Mucosa of gallbladder (tissue), 1 donor: Measurements from ENCODE around the gene BLZF1. TPM values are rescaled to one million over a fixed set of nuclear protein-coding genes. Genes with fewer than 3 reads are reported as not detected.
A peak's percentile ranks its signal among the peaks of the same experiment; 100 is the strongest.
"Not testable (repeated sequence)": the region's sequence is repeated elsewhere in the genome, so short reads cannot be mapped to it uniquely, and the experiment has no call there.

Experiments
- DNase-seq: peaks from one replicate; pipeline ENCODE4 v3.0.0-alpha.2; 2020; ENCODE audit warnings: low spot score
- total RNA-seq: library from RNA; stranded (reverse); gene quantifications from one replicate; pipeline ENCODE4 v1.2.1, GENCODE V29; 2021
- donor health status: DM: no; HTN: no; CAD: no.

The BLZF1 gene
- total RNA-seq, result 32.0 TPM

GRCh38 chr1:169367686-169368405, at the start of gene BLZF1, which contains the start of gene NME7:
Gene BLZF1, plus strand, starts transcription at chr1:169368195. Its CDS starts 1,328 bp downstream, at chr1:169369523.
Gene NME7, minus strand, starts transcription at chr1:169367797. Its CDS starts 87 bp downstream, at chr1:169367710.
- DNase-seq, result peak; percentile 98

GRCh38 chr1:169318536-169319244, 49.3 kb upstream of the BLZF1 start:
- no peak for DNase-seq

DNA sequence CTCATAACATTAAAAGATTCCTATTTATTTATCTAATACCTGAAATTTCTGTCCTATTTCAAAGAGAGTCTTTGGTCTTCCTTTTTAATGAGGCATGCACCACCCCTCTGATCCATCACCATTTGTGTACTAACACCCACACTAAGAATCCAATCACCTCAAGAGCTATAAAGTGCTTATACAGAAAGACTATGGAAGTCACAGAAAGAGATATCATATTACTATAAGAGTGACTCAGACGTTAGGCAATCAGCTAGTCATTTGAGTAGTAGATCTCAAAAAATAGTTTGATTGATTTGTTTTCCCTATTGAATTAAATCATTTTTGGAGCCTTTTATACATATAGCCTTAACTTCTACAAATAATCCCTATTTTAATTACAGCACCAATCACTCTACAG, 46.5 kb upstream of the BLZF1 start:
- no peak for DNase-seq

- no peak for DNase-seq
These were observed 45.9 kb upstream of the BLZF1 start for GRCh38 chr1:169322138-169322537.

DNA sequence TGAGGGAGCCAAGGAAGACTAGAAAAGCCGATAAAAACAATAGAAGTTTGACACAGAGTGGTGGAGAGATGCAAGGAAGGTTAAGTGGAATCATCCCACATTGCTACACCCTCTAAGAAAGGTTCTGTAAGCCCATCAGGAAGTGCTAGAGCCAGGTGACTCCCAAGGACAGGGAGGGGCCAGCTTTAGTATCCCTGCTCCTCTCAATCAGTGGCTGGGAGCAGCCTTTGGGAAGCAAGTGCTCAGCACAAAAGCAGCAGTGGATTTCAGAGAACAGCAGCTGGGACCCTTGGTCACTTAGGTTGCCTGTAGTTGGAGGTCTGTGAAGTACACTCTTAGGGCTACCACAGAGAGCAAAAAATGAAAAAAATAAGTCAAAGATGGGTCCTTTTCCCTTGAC, 42.9 kb upstream of the BLZF1 start:
- DNase-seq, result no peak

DNA sequence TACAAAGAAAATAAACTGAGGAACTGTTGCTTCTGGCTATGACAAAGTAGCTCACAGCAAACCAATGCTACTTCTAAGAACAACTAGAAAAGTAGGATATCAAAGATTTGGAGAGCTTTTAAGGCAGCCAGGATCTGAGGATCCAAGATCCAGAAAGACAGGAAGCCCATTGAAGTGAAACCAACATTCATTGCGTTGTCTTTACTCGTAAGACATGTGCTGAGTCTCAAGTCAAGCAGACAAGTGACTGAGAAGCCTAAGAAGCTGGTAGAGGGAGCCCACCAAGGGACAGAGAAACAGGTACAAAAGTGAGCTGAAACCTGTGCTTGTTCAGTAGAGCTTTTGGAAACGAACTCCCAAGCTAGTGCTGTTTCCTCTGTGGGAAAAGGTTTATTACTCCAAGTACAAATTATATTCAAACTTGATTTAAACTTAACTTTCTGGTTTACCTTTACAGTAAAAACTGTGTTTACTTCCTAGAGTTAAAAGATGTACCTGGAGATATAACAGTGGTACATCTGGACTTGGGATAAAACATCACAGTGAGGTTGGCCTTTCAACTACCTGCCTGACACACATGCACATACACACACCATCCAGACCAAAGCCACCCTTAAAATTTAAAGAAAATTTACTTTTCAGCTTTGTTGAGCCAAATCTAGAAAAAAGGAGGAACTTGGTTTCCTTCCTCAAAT, 41.6 kb upstream of the BLZF1 start:
- no peak for DNase-seq

DNA sequence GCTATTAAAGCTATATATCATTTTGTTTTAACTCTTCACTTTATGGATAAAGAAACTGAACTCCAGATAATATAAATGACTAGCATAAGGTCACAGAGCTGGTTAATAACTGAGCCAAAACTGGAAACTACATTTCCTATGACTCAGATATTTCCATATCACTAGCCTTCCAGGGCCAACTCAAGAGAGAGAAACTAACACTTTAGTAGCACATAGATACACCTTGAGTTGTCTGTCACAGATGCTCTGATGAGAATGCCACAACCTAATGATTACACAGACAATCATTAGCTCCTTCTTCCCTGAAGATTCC, 41.1 kb upstream of the BLZF1 start:
- DNase-seq, result no peak

DNA sequence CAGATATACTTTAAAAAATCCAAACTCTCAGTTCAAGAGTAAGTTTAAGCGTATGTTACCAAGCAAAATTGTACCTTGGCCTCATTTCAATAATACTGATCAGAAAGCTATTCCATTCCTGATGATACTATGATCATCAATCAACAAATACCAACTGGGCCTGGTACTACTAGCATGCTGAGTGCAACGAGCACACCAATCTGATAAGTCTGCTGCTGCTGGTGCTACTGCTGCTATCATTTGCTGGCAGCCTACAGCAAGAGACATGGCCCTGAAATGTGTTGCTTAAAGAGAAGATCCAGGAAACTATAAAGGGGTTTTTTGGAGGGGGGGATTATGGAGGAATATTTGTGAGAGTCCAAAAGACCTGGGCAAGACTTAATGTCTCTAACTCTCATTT, 40.1 kb upstream of the BLZF1 start:
- no peak for DNase-seq

GRCh38 chr1:169329383-169329782, 38.6 kb upstream of the BLZF1 start:
- DNase-seq, result no peak

DNA sequence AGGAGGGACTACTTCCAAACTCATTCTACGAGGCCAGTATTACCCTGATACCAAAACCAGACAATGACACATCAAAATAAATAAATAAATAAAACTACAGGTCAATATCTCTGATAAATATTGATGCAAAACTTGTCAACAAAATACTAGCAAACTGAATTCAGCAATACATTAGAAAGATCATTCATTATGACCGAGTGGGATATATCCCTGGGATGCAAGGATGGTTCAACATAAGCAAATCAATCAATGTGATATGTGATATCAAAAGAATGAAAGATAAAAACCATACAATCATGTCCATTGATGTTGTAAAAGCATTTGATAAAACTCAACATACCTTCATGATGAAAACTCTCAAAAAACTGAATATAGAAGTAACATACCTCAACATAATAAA, 37.1 kb upstream of the BLZF1 start:
- no peak for DNase-seq

- DNase-seq, result not testable (repeated sequence)
These were observed 33.3 kb upstream of the BLZF1 start for GRCh38 chr1:169334727-169335126.

DNA sequence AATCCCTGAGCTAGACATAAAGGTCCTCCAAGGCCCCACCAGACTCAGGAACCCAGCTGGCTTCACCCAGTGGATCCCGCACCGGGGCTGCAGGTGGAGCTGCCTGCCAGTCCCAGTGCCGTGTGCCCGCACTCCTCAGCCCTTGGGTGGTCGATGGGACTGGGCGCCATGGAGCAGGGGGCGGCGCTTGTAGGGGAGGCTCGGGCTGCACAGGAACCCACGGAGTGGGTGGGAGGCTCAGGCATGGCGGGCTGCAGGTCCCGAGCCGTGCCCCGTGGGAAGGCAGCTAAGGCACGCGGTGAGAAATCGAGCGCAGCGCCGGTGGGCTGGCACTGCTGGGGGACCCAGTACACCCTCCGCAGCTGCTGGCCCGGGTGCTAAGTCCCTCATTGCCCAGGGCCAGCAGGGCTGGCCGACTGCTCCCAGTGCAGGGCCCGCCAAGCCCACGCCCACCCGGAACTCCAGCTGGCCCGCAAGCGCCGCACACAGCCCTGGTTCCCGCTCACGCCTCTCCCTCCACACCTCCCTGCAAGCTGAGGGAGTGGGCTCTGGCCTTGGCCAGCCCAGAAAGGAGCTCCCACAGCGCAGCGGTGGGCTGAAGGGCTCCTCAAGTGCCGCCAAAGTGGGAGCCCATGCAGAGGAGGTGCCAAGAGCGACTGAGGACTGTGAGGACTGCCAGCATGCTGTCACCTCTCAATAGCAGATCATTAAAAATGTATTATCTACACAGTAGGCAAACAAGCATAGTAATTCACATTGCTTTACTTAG, 30.9 kb upstream of the BLZF1 start:
- DNase-seq, result not testable (repeated sequence)

DNA sequence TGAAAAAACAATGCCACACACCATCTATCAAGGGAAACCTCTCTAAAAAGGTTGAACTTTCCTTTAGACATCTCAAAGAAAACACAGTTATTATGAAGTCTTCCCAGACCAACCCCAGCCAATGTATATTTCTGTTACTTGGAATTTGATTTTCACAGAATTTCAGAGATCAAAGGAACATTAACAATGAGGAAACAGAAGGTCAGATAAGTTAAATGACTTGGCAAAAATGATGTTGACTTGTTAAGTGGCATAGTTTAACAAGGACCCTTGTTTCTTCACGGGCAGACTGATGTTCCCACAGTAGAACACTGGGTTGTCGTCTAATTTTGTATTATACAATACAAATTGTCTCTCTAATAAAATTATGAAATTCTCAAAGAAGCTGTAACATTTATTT, 29.4 kb upstream of the BLZF1 start:
- no peak for DNase-seq

DNA sequence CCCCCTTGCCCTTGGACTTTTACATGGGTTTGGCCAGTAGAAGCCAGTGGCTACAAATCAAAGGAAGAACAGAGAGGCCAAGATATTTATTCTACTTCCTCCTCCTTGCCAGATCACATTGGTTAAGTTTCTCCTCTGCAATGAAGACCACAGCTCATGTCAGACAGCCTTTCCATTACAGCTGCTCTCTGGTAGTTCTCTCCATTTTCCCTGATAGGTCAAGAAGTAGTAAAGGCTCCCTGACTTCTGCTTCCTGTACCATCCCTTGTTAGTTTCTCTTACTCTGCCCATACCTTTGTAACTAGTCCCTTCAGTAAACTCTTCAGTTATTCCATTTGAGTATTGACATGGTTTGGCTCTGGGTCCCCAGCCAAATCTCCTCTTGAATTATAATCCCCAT, 28.2 kb upstream of the BLZF1 start:
- no peak for DNase-seq

DNA sequence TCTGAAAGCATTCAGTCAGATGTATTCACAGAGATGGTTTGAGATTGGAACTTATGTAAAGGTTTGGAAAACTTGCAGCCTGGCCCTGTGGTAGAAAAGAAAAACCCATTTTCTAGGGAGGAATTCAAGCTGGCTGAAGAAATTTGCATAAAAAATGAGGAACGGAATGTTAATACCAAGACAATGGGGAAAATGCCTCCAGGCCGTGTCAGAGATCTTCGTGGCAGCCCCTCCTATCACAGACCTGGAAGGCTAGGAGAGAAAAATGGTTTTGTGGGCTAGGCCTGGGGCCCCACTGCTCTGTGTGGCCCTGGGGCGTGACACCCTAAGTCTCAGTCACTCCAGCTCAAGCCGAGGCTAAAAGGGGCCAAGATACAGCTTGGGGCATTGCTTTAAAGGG, 27.1 kb upstream of the BLZF1 start:
- no peak for DNase-seq

GRCh38 chr1:169342096-169342495, 25.9 kb upstream of the BLZF1 start:
- not testable (repeated sequence) for DNase-seq

DNA sequence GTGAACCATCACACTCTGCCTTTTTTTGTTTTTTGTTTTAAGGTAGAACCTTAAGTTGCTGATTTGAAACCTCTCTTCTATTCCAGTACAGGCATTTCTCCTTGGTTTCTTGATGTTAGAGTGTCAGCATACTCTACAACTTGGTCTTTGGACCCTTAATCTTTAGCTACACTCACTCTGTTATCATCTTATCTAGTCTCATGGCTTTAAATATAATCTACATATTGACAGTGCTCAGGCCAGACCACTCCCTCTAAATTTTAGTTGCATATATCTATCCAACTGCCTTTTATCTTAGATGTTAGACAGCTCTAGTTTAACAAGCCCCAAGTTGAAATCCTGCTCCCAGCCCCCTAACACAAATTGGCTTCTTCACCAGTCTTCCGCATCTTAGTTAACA, 22.5 kb upstream of the BLZF1 start:
- no peak for DNase-seq

- no peak for DNase-seq
These were observed 21.9 kb upstream of the BLZF1 start for GRCh38 chr1:169346036-169346589.

DNA sequence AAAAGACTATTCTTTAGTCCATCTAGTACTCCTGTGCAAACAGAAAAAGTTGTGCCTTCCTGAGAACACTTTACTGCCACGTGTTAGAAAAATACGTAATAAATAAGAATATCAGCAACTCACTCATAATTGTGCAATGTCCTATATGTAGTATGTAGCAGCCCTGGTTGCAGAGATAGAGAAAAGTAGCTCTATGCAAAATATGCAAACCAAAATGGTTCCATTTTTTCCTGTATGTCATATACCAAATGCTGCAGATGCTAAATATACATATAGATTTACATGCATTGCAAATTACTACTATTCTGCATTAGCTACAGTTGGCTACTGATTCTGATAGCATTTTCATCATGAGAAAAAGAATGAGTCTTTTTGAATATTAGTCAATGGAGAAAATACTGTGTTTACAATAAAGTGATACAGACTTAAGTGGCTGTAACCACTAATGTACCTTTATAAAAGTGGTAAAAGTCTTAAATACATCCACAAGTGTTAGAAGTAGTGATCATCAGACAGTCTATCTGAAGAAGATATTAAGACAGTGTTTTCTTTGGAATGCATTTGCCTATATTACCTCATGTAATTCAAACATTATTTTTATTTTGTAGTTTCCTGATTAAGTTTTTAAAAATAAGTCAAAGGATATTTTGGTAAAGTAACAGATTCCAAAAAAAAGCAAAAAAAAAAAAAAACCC, 20.2 kb upstream of the BLZF1 start:
- DNase-seq, result no peak

DNA sequence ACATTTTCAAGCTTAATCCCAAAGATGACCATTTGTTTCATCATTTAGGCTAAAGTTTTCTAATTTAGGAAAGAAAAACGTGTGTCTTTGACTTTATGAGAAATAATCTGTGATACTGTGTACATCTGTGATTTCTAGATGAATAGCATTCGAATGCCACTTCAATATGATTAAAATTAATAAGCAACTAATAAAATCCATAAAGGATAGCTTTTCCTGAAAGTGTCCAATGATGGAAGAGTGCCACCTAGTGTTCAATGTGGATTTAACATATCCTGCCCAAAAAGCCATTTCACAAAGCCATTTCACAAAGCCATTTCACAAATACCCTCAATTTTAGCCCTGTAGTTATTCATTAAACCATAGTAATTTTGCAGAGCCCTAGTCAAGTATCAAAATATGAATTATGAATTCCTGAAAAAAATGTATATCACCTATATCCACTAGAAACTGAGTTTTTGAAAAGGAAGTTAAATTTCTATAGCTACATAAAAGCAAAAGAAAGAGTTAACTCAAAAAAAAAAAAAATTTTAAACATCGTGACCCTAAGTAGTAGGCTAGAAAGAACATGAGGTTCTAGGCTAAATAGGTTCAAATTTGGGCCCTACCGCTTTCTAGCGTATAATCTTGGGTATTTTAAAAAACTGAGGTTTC, 19.5 kb upstream of the BLZF1 start:
- DNase-seq, result peak; percentile 46

DNA sequence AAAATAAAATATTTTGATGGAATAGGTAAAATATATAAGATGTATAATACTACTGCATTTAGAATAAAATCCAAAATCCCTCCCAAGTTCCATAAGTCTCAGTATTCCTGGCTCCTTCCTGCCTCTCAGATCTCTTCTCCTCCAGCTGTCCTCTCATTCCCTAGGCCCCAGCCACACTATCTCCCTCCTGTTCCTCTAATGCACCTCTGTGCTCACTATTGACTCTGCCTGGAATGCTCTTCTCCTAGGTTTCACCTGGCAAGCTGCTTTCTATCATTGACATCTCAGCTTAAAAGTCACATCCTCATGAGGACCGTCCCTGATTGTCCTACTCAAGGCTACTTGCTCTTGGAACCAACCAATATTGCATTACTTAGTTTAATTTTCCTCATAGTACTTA, 7.6 kb upstream of the BLZF1 start:
- DNase-seq, result no peak
